Measurements from ENCODE around the gene FXYD4.
"Not testable (repeated sequence)": the region's sequence is repeated elsewhere in the genome, so short reads cannot be mapped to it uniquely, and the experiment has no call there.

The FXYD4 gene

GRCh38 chr10:43376828-43377423 is 5.5 kb downstream of the FXYD4 start:
- DNase-seq = no peak

DNA sequence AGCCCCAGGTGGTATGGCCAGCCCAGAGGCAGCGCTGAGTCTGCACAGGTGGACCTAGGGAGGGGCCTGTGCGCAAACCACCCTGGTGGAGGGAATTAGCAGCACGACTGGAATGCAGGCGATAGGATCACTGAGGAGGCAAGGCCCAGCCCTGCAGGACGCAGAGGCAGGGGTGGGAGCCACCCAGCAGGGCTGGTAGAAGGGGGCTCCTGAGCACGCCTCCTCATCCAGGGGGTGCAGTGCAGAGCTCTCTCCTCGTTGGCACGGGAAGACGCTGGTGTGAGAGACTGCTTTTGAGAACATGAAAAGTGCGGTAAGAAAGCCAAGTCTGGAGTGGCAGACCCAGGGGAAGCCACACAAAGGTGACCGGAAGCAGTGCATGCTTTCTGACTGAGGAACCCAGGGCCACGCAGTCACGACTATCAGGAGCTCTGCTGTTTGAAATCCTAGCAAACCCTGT is 6.0 kb downstream of the FXYD4 start:
- DNase-seq = no peak

GRCh38 chr10:43380610-43381222 is 9.3 kb downstream of the FXYD4 start:
- DNase-seq = no peak

GRCh38 chr10:43383204-43383971 is 12.0 kb downstream of the FXYD4 start:
- no peak for DNase-seq

DNA sequence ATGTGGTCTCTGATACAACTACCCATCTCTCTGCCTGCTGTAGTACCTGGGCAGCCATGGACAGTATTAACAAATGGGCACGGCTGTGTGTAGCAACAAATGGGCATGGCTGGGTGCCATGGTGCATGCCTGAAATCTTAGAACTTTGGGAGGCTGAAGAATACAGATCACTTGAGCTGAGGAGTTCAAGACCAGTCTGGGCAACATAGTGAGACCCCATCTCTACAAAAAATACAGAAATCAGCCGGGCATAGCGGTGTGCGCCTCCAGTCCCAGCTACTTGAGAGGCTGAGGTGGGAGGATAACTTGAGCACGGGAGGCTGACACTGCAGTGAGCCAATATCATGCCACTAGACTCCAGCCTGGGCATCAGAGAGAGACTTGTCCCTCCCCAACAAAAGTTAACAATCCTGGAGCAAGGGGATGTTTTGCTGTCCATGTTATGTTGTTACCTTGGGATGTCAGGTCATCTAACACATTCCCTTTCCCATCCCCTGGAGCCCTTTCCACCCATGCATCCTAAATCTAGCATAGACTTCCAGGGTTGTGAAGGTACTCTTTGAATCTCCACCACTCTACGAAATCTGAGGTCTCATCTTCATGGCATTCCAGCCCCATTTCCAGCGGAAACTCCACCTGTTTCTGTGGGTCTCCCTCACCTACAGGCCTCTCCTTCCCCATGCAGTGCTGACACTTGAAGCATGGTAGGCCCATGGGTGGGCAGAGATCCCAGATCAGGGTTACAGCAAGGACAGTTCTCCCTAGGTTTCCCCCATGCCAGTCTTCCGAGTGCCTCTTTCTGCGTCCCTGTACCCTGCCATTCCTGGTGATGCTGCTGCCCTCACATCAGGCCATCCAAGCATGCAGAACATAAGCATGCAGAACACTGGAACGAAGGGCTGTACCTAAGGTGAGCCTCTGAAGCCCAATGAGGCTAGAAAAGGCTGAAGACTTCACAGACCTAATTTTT is 13.1 kb downstream of the FXYD4 start:
- no peak for DNase-seq

- DNase-seq = no peak
These were observed 14.1 kb downstream of the FXYD4 start for GRCh38 chr10:43385412-43386004.

DNA sequence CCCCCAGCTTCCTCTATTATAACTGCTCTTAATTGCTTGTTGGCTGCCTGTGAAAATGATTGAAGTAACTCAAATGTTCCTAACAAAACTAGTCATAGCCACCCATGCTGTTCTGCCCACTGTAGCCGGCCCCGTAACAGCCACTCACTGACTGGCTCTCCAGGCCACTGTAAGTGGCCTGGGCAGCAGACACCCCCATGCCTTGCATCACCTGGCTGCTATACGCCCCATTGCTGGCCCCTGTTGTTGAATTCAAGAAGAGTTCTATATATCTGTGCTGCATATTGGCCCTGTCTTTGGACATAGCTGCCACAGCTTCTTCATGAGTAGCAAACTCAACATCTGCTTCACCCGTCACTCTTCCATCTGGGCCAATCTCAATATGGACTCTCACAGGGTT is 15.1 kb downstream of the FXYD4 start:
- DNase-seq = no peak

DNA sequence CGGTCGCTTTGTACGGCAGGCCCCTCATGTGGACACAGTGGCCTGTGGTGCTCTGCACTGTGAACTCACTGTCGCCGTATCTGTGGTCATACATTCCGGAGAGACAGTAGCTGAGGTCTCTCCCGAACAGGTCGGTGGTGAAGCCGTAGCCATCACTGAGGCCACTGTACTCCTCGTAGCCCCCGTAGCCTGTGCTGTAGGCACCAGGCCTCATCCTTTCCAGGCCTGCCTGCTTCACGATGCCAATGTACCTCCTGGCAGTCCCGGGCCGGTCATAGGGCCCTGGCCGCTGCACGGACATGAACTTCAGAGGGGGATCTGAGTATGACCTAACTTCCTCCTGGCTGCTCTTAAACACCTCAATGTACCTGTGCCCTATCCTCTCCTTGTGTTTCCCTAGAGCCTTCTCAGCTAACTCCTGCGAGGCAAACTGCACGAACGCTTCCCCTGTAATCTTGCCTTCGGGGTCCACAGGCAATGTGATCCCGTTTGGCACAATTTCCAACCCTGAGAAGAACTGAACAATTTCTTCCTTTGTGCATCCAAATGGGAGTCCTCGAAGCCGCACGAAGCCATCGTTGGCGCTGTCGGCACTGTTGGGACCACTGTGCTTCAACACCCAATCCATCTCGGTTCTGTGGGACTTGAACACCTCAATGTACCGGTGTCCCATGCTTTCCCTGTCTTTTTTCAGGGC is 15.7 kb downstream of the FXYD4 start:
- DNase-seq = no peak

DNA sequence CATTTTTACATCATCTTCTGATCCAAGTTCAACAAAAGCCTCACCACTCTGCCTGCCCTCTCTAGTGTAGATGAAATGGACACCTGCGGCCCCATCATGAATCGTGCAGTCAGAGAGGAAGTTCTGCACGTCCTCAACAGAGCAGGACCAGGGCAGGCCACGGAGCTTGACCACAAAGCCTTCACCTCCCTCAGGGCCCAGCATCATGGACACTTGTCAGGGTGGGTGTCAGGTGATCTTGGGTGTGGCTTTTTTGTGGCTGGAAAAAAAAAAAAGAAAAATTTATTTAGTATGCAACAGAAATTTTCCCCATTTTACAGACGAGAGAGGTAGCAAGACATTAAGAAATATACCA is 16.2 kb downstream of the FXYD4 start:
- DNase-seq = no peak

DNA sequence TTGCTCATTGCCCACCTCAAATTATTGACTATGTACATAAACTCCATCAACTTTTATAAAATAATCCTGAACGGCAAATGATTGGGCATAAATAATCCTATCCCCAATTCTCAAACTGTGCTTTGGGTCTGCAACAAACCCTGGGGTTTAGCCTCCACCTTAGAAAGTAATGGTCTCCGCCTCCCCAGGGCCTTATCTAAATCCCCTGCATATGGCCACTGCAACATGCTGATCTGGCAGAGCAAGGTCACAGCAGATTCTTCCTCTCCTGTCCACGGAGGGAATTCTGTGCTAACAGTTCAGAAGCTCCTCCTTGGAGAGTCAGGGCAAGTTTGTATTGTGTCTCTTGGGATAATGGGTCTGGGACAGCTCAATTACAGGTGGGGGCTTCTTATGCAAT is 18.4 kb downstream of the FXYD4 start:
- no peak for DNase-seq

DNA sequence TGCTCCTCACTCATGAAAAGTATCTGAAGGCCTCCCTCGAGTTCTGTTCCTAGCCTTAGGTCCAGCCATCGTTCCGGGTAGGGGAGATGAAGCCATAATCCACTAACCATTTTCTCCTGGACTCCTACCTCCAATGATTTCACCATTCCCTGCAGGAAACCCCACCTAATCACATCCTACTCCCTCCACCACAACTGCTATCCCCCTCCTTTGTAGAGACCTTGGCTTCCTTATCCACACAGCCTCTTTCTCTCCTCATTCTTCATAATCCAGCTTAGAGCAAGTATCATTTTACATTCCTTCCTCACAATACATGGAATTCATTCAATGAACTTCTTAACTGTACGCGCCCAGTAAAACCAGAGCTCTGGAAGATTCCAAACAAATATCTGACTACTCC is 18.9 kb downstream of the FXYD4 start:
- no peak for DNase-seq

DNA sequence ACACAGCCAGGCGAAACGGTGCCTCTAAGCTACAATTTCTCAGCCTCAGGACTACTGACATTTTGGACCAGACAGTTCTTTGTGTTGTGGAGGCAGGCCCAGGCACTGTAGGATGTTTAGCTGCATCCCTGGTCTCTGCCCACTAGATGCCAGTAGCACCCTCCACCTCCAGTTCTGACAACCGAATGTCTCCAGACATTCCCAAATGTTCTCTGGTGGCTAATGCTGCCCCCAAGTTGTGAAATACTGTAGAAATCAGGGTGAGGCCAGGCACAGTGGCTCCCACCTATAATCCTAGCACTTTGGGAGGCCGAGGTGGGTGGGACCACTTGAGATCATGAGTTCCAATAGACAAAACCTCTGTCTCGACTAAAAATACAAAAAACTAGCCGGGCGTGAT is 19.3 kb downstream of the FXYD4 start:
- no peak for DNase-seq

- DNase-seq = no peak
These were observed 20.1 kb downstream of the FXYD4 start for GRCh38 chr10:43391496-43391895.

- DNase-seq = no peak
These were observed 21.3 kb downstream of the FXYD4 start for GRCh38 chr10:43392748-43393147.

DNA sequence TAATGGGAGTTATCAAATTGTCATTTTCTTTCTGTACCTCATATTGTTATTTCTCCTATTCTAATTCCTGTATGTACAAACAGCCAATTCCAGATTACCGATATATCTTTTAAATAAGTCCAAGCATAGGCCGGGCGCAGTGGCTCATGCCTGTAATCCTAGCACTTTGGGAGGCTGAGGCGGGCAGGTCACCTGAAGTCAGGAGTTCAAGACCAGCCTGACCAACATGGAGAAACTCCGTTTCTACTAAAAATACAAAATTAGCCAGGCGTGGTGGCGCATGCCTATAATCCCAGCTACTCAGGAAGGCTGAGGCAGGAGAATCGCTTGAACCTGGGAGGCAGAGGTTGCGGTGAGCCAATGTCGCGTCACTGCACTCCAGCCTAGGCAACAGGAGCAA is 21.8 kb downstream of the FXYD4 start:
- not testable (repeated sequence) for DNase-seq

- DNase-seq = no peak
These were observed 22.3 kb downstream of the FXYD4 start for GRCh38 chr10:43393606-43394360.

GRCh38 chr10:43394868-43395267 is 23.4 kb downstream of the FXYD4 start:
- no peak for DNase-seq

DNA sequence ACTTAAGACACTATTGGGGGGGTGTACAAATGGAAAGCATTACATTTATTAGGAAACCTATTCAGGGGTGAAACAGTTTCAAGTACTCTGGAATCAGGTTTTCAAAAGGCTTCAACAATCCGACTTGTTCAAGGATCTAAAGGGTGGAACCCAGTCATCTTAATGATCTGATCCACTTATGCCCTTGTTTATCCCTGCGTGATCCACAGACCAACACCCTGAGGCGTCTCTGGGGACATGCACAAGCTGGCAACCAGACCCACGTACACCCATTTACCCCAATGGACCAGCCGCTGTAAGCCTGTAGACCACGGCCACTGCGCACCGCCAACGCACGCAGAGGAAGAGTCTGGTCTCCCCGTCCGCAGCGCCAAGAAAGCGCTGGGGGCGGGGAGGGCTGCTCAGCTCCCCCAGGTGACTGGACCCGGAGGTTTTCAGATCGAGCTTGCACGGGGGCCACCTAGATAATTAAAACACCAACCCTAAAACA is 24.2 kb downstream of the FXYD4 start:
- DNase-seq = no peak

DNA sequence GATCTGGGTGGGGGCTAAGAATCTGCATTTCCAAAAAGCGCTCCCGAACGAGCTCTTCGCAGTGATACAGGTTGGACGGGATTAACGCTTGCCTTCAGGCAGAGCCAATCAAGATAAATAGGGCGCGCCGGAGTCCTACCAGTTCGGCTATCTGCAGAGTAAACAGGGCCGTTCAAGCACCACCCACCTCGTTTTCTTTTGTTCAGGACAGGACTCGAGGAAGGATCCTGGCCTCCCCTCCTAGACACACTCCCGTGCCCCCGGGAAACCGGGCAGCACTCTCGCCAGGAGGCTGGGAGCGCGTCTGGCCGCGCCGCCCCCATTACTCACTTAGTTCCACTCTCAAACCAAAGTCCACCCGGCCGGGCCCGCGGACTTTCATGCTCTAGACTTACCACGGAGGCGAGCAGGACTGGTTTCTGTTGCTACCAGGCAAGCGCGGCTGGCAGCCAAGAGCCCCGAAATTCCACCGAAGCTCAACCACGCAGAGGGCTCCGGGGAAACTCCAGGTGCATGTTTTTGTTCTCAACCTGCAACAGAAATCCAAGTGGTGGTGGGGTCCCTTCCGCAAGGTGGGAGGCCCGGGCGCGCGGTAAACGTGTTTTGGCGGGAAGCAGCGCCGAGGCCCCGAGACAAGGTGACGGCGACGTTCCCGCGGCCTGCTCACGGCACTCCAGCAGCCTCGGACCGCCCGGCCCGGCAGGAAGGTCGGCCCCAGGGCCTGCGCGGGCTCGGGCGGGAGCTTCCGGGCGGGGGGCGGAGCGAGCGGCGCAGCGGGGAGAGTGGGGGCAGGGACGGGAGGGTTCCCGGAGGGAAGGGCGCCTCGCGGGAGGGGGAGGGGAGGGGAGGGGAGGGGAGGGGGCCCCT is 24.9 kb downstream of the FXYD4 start:
- DNase-seq = no peak
